GM12878 (cell line): ENCODE measurements around the gene ACAP2. TPM values are rescaled to one million over a fixed set of nuclear protein-coding genes. Genes with fewer than 3 reads are reported as not detected.

Experiments used
- ATAC-seq: fragments of 200-7000 bp; cut with Tn5 transposase; 3 replicates; pipeline ENCODE4 v1.9.1; 2020; ENCODE audit warnings: mild to moderate bottlenecking, moderate library complexity
- BruUV-seq: library from RNA; stranded (reverse); fragments of 400-500 nt; replicated peaks from 2 replicates; lab custom pipeline; 2021; lab: Mats Ljungman, UMichigan
- CTCF ChIA-PET: fragments of 300-600 bp; sonication (Branson Sonifier 250); formaldehyde crosslinking; extraction: SDS; loops from one replicate; lab custom pipeline; 2021; ENCODE audit warnings: inconsistent platforms; lab: Yijun Ruan, JAX
- POLR2A ChIA-PET: fragments of 350-600 bp; formaldehyde crosslinking; extraction: SDS; loops from one replicate; lab custom pipeline; 2021; ENCODE audit warnings: inconsistent platforms; lab: Charles Lee
- RAD21 ChIA-PET: fragments of 300-600 bp; sonication (Branson Sonifier 250); formaldehyde crosslinking; loops from one replicate; lab custom pipeline; 2023; ENCODE audit warnings: antibody characterized with exemption; ENCODE audit not compliant: unreplicated experiment; lab: Charles Lee
- SMC1A ChIA-PET: fragments of 300-600 bp; sonication (Branson Sonifier 250); formaldehyde crosslinking; loops from one replicate; lab custom pipeline; 2023; ENCODE audit not compliant: unreplicated experiment, uncharacterized antibody; lab: Charles Lee
- DNase-seq: peaks from one replicate; pipeline ENCODE4 v3.0.0-alpha.2; 2011; ENCODE audit warnings: low read depth, low spot score
- FAIRE-seq: peaks from 3 replicates; lab custom pipeline; 2011; peaks lifted over from hg19 to GRCh38; lab: Jason Lieb, UNC
- H2AFZ ChIP-seq: 2 replicates; pipeline ENCODE4 v1.6.0; 2011; ENCODE audit warnings: low read depth, low read length, control low read depth; ENCODE audit not compliant: control insufficient read depth
- H3K27ac ChIP-seq: 2 replicates; pipeline ENCODE4 v1.5.1; 2011; ENCODE audit warnings: control low read depth; ENCODE audit not compliant: control insufficient read depth, insufficient read depth
- H3K27me3 ChIP-seq, 2 experiments: replicated peaks in 1 of 2; 2 replicates each; pipeline versions ENCODE4 v1.6.0 to v1.6.1; 2011; ENCODE audit warnings: low read length in 1 of 2; ENCODE audit not compliant: control insufficient read depth in 2 of 2, insufficient read depth in 2 of 2
- H3K36me3 ChIP-seq, 2 experiments: 2 replicates each; pipeline ENCODE4 v1.5.1; 2011; ENCODE audit warnings: low read length in 1 of 2; ENCODE audit not compliant: control insufficient read depth in 2 of 2, insufficient read depth in 2 of 2
- H3K4me1 ChIP-seq: 2 replicates; pipeline ENCODE4 v1.6.1; 2011; ENCODE audit warnings: mild to moderate bottlenecking, low read length, moderate library complexity, mixed read lengths; ENCODE audit not compliant: control insufficient read depth, insufficient read depth
- H3K4me2 ChIP-seq: 2 replicates; pipeline ENCODE4 v1.6.0; 2011; ENCODE audit warnings: control low read depth; ENCODE audit not compliant: control insufficient read depth, insufficient read depth
- H3K4me3 ChIP-seq: fragments of 200-600 bp; sonication (generic); 2 replicates; pipeline ENCODE4 v1.5.1; 2016
- H3K79me2 ChIP-seq: 2 replicates; pipeline ENCODE4 v1.6.0; 2011; ENCODE audit warnings: low read length; ENCODE audit not compliant: control insufficient read depth, insufficient read depth
- H3K9ac ChIP-seq: 2 replicates; pipeline ENCODE4 v1.8.0; 2011; ENCODE audit warnings: low read length, control low read depth, mixed read lengths; ENCODE audit not compliant: control insufficient read depth, insufficient read depth
- H3K9me3 ChIP-seq: replicated peaks from 3 replicates; pipeline ENCODE4 v1.5.1; 2011; ENCODE audit warnings: mild to moderate bottlenecking, low read length; ENCODE audit not compliant: control insufficient read depth, insufficient read depth
- H4K20me1 ChIP-seq: 2 replicates; pipeline ENCODE4 v1.6.0; 2011; ENCODE audit not compliant: control insufficient read depth, insufficient read depth
- FOS ChIP-seq: IDR thresholded peaks from 3 replicates; pipeline ENCODE4 v1.6.1; 2011; ENCODE audit warnings: borderline replicate concordance; ENCODE audit not compliant: insufficient read length; ENCODE audit errors: extremely low read depth
- MTA3 ChIP-seq: IDR thresholded peaks from 2 replicates; pipeline ENCODE4 v1.6.1; 2012; ENCODE audit warnings: low read length, inconsistent platforms, borderline replicate concordance
- RCOR1 ChIP-seq: conservative IDR thresholded peaks from 2 replicates; pipeline ENCODE4 v1.6.1; 2012; ENCODE audit warnings: low read depth, low read length, improper control_type of control experiment
- RELA ChIP-seq: fragments of 450-650 bp; IDR thresholded peaks from 2 replicates; pipeline ENCODE4 v1.8.0; 2014; ENCODE audit warnings: borderline replicate concordance; ENCODE audit not compliant: partially characterized antibody
- SIN3A ChIP-seq: IDR thresholded peaks from 2 replicates; pipeline ENCODE4 v1.6.1; 2012; ENCODE audit warnings: low read depth, low read length, improper control_type of control experiment
- WGBS: methylation state at CpG from one replicate; pipeline ENCODE4 v1.1.6; 2016; ENCODE audit warnings: low lambda C conversion rate; ENCODE audit not compliant: insufficient replicate concordance, insufficient coverage; ENCODE audit errors: missing lambda C conversion rate; 5-methylcytosine and 5-hydroxymethylcytosine counted together
- in situ Hi-C: fragments of 300-500 bp; cut with MboI; formaldehyde crosslinking; loops from 9 replicates; pipeline ENCODE4 v1.14.3; 2018; ENCODE audit warnings: mixed read lengths
- intact Hi-C: fragments of 100-400 bp; cut with micrococcal nuclease; formaldehyde crosslinking; loops from one replicate; pipeline ENCODE4 v1.14.2; 2022; ENCODE audit not compliant: unreplicated experiment
- polyA plus RNA-seq, 11 experiments: library from polyadenylated mRNA; depleted of rRNA in 4 of 11; unstranded in 6 of 11; stranded (reverse) in 5 of 11; fragments of >200 nt; fragmentation: Nextera tagmentation in 4 of 11; fragmentation: Illumina TruSeq in 1 of 11; extraction: Ambion mirVana in 4 of 11; extraction: Trizol in 1 of 11; gene quantifications; 1 replicate in 1 of 11; 2 replicates in 10 of 11; pipeline versions ENCODE4 v1.2.1 to v1.2.3, GENCODE V29; 2011 to 2016; ENCODE audit warnings: inconsistent platforms in 2 of 11, missing spikeins in 2 of 11, low read depth in 1 of 11
- total RNA-seq, 4 experiments: library from RNA; depleted of rRNA in 3 of 4; stranded (reverse); fragments of >200 nt in 3 of 4; fragmentation: Illumina TruSeq in 1 of 4; extraction: Trizol in 1 of 4; gene quantifications; 2 replicates each; pipeline versions ENCODE4 v1.2.1 to v1.2.3, GENCODE V29; 2013 to 2021
- TF ChIP-seq, protein P1 (sequence below): fragments of 450-650 bp; IDR thresholded peaks from 2 replicates; pipeline ENCODE4 v1.6.1; 2016; ENCODE audit warnings: mild to moderate bottlenecking

The ACAP2 gene
- total and polyA plus RNA-seq, 10 of the 15 experiments (the other 5 are each of a cell fraction or from before 2014, with no cell fraction given) = 7.1 to 53.8 (median 35.7) TPM

DNA sequence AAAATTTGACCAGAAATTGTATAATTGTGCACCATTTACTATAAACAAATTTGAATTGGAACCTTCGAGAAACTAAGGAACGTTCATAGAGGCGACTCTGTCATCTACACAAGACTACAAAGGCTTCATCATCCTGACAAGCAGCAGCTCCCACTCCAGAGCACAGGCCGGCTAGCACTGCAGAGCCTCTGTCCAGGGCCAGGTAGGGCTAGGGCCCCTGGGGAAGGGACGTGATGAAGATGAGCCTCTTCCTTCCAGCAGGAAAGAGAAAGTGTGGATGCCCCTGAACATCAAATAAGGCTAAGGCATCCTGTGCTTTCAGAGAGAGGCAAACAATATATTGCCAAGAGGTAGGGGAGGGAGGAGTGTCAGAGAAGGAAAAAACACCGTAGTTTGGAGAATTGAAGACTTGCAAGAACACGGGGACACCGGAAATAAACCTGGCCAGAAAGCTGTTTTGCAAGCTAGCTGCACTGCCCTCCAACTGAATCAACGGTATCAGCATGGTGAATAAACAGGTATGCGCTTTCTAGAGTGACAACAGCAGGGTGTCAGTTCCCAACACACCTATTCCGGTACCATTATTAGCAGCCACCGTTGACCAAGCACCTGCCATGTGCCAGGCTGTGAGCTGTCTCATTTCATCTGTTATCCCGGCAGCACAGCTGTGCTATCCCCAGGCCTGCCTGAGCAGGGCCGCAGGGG, 184.2 kb downstream of the ACAP2 start:
- ChIA-PET CTCF (interaction anchor here (0.6 to 5.2 kb wide), 12 partner anchors 11 to 587 kb away, joined by 3 to 35 read pairs (median 4); partner anchors contain the start of genes LSG1 and XXYLT1), SMC1A (interaction anchor here (0.7 to 2.9 kb wide), 15 partner anchors 50 to 587 kb away, joined by 3 to 24 read pairs (median 4); partner anchors contain the start of genes FAM43A and LSG1), RAD21 (interaction anchor here (0.6 to 2.4 kb wide), 15 partner anchors 8 to 586 kb away, joined by 3 to 18 read pairs (median 4); partner anchors contain the start of genes LSG1 and PPP1R2), POLR2A (interaction anchor here (0.5 to 1.5 kb wide), 7 partner anchors 12 to 584 kb away, joined by 3 to 6 read pairs (median 4); no protein-coding TSS in a partner anchor)
- intact Hi-C loops = loop anchor here (1.0 to 2.0 kb wide), 3 partner anchors 54 to 129 kb away; no protein-coding TSS in a partner anchor
- no peaks in the 10 kb centered on the region for H4K20me1 ChIP-seq
- DNase-seq = no peak
- no peaks in the 10 kb centered on the region for H3K36me3 ChIP-seq
- WGBS = 95% methylated on average over 14 of the region's 14 CpGs
- H3K9ac ChIP-seq = peak overlapping the region; percentile 73
- H3K27ac ChIP-seq = peak overlapping the region; percentile 85
- FAIRE-seq = peak; percentile 91
- H3K9me3 ChIP-seq = no peaks in the 10 kb centered on the region
- in situ Hi-C loops = loop anchor here (5.0 to 10.0 kb wide), 3 partner anchors 111 to 924 kb away; no protein-coding TSS in a partner anchor
- H3K27me3 ChIP-seq = no peaks in the 10 kb centered on the region
- ATAC-seq = peak; percentile 1; the same call in 2 of the 3 replicates
- peak overlapping the region; percentile 48; the same call in 1 of the 2 replicates for H3K4me3 ChIP-seq
- H3K4me1 ChIP-seq = peaks cover 21% of the 10 kb centered on the region
- TF ChIP-seq MTA3 (peak; percentile 9; the same call in 1 of the 2 replicates), FOS (no peak), RCOR1 (no peak), SIN3A (no peak), RELA (no peak)
- TF ChIP-seq, protein P1, sequence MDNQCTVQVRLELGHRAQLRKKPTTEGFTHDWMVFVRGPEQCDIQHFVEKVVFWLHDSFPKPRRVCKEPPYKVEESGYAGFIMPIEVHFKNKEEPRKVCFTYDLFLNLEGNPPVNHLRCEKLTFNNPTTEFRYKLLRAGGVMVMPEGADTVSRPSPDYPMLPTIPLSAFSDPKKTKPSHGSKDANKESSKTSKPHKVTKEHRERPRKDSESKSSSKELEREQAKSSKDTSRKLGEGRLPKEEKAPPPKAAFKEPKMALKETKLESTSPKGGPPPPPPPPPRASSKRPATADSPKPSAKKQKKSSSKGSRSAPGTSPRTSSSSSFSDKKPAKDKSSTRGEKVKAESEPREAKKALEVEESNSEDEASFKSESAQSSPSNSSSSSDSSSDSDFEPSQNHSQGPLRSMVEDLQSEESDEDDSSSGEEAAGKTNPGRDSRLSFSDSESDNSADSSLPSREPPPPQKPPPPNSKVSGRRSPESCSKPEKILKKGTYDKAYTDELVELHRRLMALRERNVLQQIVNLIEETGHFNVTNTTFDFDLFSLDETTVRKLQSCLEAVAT = 0 out of 2 replicates have a peak, but pooled peaks have one; percentile 11
- no peak overlapping the region for H2AFZ ChIP-seq
- peaks cover 15% of the 10 kb centered on the region for H3K79me2 ChIP-seq
- BruUV-seq = no TSS peak
- peak overlapping the region; percentile 67 for H3K4me2 ChIP-seq
